GM21423 (cell line): Measurements from ENCODE around the gene LSS.
"Not testable (repeated sequence)": the region's sequence is repeated elsewhere in the genome, so short reads cannot be mapped to it uniquely, and the experiment has no call there.

Source experiments
- ATAC-seq: cut with Tn5 transposase; IDR thresholded peaks from one replicate; pipeline ENCODE4 v1.9.1; 2021; ENCODE audit warnings: mild to moderate bottlenecking, moderate library complexity; ENCODE audit not compliant: unreplicated experiment

Gene LSS

DNA sequence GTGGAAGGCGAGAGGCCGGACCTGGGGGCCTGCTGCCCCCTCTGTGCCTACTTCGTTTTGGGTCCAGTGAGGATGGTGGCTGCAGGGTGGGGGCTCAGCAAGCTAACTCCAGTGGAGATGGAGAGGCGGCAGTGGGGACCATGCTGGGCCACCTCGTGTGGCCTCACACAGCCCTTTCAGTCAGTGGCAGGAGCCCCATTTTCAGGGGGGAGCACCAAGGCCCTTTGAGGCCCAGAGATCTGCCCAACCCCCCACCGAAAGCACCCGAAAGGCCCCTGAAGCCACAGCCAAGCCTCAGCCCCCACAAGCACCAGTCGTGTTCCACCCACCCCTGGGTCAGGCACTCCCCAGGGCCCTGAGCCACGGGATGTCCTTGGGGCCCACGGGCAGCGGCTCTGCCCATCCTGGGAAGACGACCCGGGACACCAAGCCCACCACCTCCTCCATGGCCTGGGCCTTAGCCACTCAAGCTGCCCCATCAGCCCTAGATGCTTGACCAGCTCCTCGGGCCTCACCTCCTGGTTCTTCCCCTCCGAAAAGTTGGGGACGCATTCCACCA lies 73.5 kb downstream of the LSS start:
- no peak for ATAC-seq

DNA sequence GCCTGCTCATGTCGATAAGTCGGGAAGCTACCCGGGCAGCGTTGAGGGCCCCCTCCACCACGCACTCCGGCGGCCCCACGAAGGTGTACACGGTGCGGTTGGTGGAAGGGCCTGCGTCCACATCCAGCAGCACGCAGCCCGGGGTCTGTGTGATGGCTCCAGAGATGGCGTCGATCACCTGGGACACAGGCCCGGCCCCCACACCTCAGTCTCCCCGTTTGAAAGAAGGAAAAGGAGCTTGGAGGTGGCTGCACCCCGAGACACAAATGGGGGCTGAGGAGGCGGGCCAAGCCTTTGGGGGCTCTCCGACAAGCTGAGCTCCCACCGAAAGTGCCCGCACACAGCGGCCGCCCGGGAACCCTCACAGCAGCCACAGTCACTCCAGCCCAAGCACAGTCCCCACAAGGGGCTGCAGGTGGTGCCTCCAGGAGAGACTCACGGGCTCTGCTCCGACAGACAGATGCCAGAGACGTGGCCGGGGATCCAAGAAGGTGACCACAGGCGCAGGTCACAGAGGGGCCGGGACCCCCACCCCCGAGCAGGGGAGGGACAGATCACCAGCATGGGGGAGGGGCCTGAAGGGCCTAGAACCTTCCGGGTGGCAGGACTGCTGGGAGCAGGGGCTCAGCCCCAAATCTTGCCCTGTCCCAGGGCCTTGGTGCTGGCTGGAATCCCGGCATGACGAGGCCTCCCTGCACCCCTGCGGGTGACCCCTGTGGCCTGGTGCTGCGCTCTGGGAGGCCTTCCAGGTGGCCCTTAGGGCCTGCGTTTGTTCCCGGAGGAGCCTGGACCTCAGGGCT lies 74.2 kb downstream of the LSS start:
- ATAC-seq, result no peak

- no peak for ATAC-seq
Observed at GRCh38 chr21:46153247-46154154, 75.1 kb downstream of the LSS start.

DNA sequence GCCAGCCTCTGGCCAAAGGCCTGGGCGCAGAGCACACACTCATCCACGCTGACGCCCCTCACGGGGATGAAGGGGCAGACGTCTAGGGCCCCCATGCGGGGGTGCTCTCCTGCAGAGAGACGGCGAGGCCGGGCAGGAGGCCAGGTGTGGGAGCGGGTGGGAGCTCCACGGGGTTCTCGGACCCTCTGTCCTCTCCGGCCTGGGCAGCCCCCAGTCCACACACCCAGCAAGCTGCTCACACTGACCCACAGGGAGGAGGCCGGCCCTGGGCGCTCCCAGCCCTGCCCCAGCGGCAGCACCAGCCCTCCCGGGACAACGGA lies 75.7 kb downstream of the LSS start:
- ATAC-seq, result no peak

DNA sequence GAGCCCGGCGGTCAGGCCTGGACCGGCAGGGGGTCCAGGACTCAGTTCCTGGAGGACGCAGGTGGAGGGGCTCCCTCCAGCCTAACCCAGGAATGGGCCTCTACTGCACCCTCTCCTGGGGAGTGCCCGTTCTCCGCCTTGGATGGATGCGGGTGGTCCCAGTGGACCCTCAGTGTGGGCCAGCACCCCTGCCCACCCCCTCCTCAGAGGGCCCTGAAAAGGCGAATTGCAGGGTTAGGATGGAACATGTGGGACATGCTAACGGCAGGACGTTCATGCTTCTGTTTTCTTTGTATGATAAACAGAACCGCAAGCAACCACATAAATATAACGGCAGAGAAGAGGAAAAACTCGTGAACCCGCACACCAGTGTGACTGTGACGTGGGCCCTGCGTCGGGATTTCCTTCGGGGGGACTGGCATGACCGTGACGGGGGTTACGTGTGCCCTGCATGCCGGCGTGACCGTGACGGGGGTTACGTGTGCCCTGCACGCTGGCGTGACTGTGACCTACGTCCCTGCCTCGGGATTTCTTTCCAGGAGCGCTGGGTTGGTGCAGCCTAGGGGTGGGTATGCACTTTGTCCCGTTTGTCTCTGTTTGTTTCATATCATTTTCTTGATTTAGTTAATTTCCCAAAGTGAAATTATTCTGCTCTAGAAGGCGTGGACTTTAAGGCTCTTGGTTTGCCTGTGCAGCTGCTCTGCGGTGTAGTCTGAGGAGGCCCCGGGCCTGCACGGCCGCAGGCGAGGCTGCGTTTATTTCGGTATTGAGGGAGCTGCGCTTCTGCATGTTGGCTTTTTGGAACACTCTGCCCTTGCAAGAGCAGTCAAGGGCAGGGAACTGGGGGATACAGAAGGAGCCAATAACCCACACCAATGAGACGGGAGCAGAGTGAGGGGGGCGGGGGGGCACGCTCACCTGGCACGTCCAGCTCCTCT lies 76.3 kb downstream of the LSS start:
- no peak for ATAC-seq

DNA sequence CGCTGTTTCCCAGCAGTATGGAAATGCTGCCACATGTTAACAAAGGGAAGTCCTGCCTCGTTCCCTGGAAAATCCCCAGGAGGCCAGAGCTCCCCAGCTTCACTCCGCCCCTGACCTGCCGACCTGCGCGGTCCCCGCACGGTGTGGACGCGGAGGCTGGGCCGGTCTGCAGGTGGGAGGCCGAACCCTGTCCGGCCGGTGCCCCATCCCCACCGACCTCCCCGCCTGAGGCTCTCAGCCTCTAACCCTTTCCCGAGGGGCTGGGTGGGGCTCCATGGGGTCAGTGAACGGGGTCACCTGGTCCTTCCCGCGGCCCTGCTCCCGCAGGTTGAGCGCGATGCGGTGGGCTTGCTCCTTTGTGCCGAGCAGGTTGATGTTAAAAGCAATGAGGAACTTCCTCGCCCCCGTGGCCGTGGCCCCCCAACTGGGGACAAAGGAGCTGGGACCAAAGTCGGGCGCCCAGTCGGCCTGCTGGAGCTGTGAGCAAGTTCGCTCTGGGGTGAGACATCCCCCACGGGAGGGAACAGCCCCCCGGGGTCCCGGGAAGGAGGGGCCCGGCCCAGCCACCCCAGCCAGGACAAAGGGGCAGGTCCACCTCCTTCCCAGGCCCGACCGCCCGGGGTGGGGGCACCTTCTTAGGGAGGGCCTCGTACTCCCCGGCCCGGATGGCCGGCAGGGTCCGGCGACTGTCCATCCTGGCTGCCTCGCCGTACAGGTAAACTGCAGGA lies 77.1 kb downstream of the LSS start:
- no peak for ATAC-seq

DNA sequence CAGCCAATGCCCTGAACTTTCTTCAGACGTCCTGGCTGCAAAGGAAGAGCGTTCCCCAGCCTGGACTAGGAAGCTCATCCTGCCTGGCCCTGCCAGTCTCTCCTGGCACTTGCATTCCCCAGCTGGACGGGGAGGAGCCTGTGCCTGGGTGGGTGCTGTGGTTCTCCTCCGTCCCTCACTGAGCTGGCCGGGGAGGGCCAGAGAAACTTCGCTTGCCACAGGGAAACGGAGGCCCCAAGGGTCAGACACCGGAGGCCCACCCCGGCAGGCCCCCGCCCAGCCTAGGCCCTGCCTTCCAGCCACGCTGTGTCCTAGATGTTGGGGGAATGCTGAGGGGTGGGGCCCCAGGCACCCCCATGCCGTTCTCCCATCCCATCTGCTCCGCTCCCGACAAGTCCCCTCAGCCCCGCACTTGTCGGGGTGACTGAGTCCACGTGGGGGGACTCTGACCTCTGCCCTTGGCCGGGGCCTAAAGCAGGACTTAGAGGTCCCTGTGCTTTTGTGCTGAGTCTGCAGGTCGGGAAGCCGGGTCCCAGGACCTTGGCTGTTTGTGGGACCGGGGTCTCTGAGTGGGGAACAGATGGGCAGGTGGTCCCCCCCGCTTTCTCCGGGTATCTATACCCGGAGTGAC lies 78.0 kb downstream of the LSS start:
- no peak for ATAC-seq

DNA sequence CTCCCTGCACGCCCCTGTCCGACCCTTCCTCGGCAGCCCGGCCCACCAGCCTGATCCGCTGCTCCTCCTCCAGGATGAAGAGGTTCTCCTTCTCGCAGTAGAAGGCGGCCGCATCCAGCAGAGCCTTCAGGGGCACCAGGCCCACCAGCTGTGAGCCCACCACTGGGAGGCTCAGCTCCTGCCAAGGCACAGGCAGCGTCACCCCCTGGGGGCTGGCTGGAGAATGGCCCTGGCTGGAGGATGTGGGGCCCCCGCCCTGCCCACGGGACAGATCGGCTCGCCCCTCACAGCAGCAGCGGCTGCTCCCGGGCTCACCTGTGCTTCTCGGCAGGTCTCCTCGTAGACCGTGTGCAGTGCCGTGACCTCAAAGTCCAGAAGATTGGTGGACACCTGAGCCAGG lies 78.5 kb downstream of the LSS start:
- no peak for ATAC-seq

GRCh38 chr21:46149205-46149901 lies 79.2 kb downstream of the LSS start:
- no peak for ATAC-seq

DNA sequence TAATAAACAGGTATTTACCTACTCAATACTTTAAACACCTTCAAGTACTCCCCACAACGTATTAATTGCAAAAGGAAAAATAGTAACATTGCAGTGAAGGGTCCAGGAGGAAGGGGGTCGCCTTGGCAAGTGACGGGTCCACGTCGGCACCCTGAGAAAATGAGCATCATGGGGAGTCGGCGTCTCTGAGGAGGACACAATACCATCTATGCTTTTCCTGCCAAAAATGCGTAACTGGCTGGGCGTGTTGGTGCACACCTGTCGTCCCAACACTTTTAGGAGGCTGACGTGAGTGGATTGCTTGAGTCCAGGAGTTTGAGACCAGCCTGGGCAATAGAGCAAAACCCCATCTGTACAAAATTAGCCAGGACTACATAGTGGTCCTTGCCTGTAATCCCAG lies 80.5 kb downstream of the LSS start:
- ATAC-seq, result no peak

- ATAC-seq, result not testable (repeated sequence)
Observed at GRCh38 chr21:46147429-46147828, 81.1 kb downstream of the LSS start.

GRCh38 chr21:46146856-46147255 lies 81.7 kb downstream of the LSS start:
- ATAC-seq, result no peak

- ATAC-seq, result no peak
Observed at GRCh38 chr21:46145840-46146691, 82.5 kb downstream of the LSS start.

DNA sequence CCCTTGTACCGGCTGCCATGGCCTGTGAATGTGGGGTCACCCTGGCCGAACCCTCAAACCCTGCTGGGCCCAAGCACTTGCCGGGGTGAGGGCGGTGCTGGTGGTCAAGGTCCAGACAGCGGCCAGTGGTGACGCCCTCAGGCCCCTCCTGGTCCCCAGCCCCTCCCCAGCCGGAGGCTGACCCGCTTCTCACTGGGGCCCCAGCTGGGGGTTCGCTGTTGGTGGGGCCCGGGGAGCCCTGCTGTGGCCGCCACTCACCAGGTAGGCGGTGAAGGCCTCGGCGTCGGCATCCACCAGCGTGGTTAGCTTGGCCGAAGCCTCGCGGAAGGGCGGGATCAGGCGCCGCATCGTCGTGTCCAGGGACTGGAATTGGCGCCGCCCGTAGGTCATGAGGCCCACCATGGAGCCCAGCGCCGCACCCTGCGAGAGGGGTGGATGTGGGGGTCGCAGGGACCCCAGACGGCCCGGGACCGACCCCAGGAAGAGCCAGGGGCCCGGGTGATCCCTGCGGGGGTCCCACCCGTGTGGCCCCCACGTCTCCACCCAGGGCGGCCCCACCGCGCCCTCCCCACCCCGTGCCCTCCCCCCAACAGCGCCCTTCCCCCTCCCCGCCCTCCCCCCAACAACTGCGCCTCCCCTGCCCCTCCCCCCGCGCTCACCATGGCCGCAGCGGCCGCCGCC lies 83.3 kb downstream of the LSS start:
- no peak for ATAC-seq

- no peak for ATAC-seq
Observed at GRCh38 chr21:46144464-46145070, 84.0 kb downstream of the LSS start.

- no peak for ATAC-seq
Observed at GRCh38 chr21:46142582-46143473, 85.7 kb downstream of the LSS start.
